Natural killer cell (primary cell): ENCODE measurements around the gene STN1. TPM values are rescaled to one million over a fixed set of nuclear protein-coding genes. Genes with fewer than 3 reads are reported as not detected.
A peak's percentile ranks its signal among the peaks of the same experiment; 100 is the strongest.

Source experiments
- ATAC-seq, 3 donors: fragments of 150-1000 bp in 2 of 3; fragments of 200-7000 bp in 1 of 3; cut with Tn5 transposase; 1 replicate in 1 of 3; 2 replicates in 2 of 3; pipeline ENCODE4 v1.10.0; 2021; ENCODE audit warnings: mild to moderate bottlenecking in 2 of 3, moderate library complexity in 2 of 3
- DNase-seq, 2 donors: peaks; one replicate each; pipeline versions ENCODE4 v3.0.0 to v3.0.0-alpha.2; 2013 to 2021; ENCODE audit warnings: mixed read lengths in 1 of 2
- H3K27ac ChIP-seq: one replicate; pipeline ENCODE4 v1.5.1; 2013; ENCODE audit warnings: mild to moderate bottlenecking, low read length
- H3K27me3 ChIP-seq: one replicate; pipeline ENCODE4 v1.6.1; 2013; ENCODE audit warnings: low read length; ENCODE audit not compliant: control insufficient read depth, insufficient read depth
- H3K36me3 ChIP-seq: one replicate; pipeline ENCODE4 v1.6.1; 2013; ENCODE audit warnings: low read length; ENCODE audit not compliant: control insufficient read depth, insufficient read depth
- H3K4me1 ChIP-seq: one replicate; pipeline ENCODE4 v1.6.1; 2013; ENCODE audit warnings: low read length; ENCODE audit not compliant: control insufficient read depth, insufficient read depth
- H3K4me3 ChIP-seq: one replicate; pipeline ENCODE4 v1.5.1; 2013; ENCODE audit warnings: low read length
- H3K9me3 ChIP-seq: one replicate; pipeline ENCODE4 v1.6.1; 2013; ENCODE audit warnings: low read length; ENCODE audit not compliant: control insufficient read depth, insufficient read depth
- H3K27ac Mint-ChIP-seq, 2 donors: one replicate each; pipeline ENCODE4 v1.8.0; 2022; ENCODE audit warnings: mild to moderate bottlenecking in 2 of 2, mixed read lengths in 2 of 2, moderate library complexity in 1 of 2
- H3K27me3 Mint-ChIP-seq, 2 donors: one replicate each; pipeline ENCODE4 v1.8.0; 2022; ENCODE audit warnings: low read depth in 2 of 2, mixed read lengths in 2 of 2
- H3K36me3 Mint-ChIP-seq: one replicate; pipeline ENCODE4 v1.8.0; 2022; ENCODE audit warnings: mixed read lengths
- H3K4me1 Mint-ChIP-seq, 2 donors: one replicate each; pipeline ENCODE4 v1.8.0; 2022; ENCODE audit warnings: mixed read lengths in 2 of 2
- H3K4me3 Mint-ChIP-seq: one replicate; pipeline ENCODE4 v1.8.0; 2022; ENCODE audit warnings: mild to moderate bottlenecking, moderate library complexity, mixed read lengths
- H3K9me3 Mint-ChIP-seq, 2 donors: one replicate each; pipeline ENCODE4 v1.8.0; 2022; ENCODE audit warnings: mixed read lengths in 2 of 2
- WGBS: methylation state at CpG from one replicate; pipeline ENCODE4 v1.1.7; 2013; ENCODE audit warnings: missing lambda C conversion rate; ENCODE audit not compliant: insufficient coverage; 5-methylcytosine and 5-hydroxymethylcytosine counted together
- intact Hi-C: fragments of 100-400 bp; cut with micrococcal nuclease; formaldehyde crosslinking; loops from one replicate; pipeline ENCODE4 v1.14.2; 2022
- total RNA-seq, 4 donors: library from RNA; stranded (reverse); fragments of 120-200 nt in 1 of 4; gene quantifications; one replicate each; pipeline versions ENCODE4 v1.2.3 to v1.2.4, GENCODE V29; 2013 to 2022
- TF ChIP-seq, protein P1 (sequence below): fragments of 200-600 bp; IDR thresholded peaks from one replicate; pipeline ENCODE4 v1.8.0; 2022; ENCODE audit warnings: antibody characterized with exemption

STN1 gene
- total RNA-seq, 3 donors from 2014 or later (not counting 1 experiment from before 2014, with no cell fraction given), result 31.7 to 53.4 (median 34.0) TPM

DNA sequence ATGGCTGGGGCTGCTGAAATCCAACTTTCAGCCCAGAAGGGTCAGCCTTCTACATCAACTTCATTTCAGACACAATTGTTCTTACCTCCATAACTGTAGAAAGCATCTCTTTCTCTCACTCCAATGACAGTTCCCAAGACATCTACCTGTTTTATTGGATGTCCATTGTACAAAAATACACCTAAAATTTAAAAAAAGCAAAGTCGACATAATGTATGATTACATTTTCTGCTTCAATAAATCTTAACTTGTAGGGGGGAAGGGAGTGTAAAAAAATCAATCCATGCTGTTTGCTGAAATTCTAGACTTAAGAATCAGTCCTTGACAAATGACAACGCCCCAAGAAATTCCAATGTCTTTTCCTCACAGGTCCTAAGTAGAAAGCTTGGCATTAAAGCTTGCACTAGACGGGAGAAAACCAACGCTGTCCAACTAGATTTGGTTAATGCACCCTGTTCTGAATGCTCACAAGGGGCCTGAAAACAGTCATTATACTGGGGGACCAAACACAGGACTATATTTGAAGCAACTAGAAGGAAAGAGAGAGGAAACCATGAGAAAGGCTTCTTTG, 7.5 kb downstream of the STN1 start:
- no peaks in the 10 kb centered on the region for H3K9me3 Mint-ChIP-seq
- DNase-seq (no peak), ATAC-seq (no peak)
- H3K9me3 ChIP-seq, result peaks cover 6% of the 10 kb centered on the region
- WGBS, result 12% methylated on average over 3 of the region's 4 CpGs
- no peaks in the 10 kb centered on the region for H3K36me3 Mint-ChIP-seq
- peaks cover 3% of the 10 kb centered on the region for H3K36me3 ChIP-seq
- H3K27ac Mint-ChIP-seq, result peak overlapping the region; percentile 90 to 94
- peaks cover 62% of the 10 kb centered on the region for H3K4me1 ChIP-seq
- H3K4me3 ChIP-seq, result peak overlapping the region; percentile 8
- TF ChIP-seq, protein P1, sequence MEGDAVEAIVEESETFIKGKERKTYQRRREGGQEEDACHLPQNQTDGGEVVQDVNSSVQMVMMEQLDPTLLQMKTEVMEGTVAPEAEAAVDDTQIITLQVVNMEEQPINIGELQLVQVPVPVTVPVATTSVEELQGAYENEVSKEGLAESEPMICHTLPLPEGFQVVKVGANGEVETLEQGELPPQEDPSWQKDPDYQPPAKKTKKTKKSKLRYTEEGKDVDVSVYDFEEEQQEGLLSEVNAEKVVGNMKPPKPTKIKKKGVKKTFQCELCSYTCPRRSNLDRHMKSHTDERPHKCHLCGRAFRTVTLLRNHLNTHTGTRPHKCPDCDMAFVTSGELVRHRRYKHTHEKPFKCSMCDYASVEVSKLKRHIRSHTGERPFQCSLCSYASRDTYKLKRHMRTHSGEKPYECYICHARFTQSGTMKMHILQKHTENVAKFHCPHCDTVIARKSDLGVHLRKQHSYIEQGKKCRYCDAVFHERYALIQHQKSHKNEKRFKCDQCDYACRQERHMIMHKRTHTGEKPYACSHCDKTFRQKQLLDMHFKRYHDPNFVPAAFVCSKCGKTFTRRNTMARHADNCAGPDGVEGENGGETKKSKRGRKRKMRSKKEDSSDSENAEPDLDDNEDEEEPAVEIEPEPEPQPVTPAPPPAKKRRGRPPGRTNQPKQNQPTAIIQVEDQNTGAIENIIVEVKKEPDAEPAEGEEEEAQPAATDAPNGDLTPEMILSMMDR, result no peak
- no peaks in the 10 kb centered on the region for H3K27me3 ChIP-seq
- peak overlapping the region; percentile 84 for H3K27ac ChIP-seq
- peak overlapping the region; percentile 71 for H3K4me3 Mint-ChIP-seq
- H3K4me1 Mint-ChIP-seq, result peaks cover 67 to 72% of the 10 kb centered on the region in 2 donors
- H3K27me3 Mint-ChIP-seq, result no peaks in the 10 kb centered on the region
- intact Hi-C loops, result loop anchor here (2.0 to 10.0 kb wide), 2 partner anchors 210 to 414 kb away; no protein-coding TSS in a partner anchor

DNA sequence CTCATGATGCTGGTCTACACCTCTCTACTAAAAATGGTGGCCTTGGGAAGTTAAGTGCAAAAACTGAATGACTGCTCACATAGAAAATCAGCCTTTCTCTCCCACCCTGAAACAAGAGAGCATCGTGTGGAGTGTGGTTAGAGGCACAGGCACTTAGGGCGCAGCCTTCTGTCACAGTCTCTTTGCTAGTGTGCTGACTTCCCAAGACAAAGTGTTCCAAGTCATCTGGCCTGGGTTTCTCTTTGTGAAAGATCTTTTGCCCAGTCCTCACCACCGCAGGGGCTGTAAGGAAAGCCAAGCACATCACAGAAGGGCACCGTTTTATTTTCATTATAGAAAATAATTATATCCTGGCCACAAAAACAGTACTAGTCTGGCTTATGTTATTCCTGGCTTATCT, 12.5 kb downstream of the STN1 start:
- 41% methylated on average over 3 of the region's 4 CpGs for WGBS
- H3K4me1 Mint-ChIP-seq, result peaks cover 46 to 55% of the 10 kb centered on the region in 2 donors
- Histone ChIP-seq H3K9me3 (no peaks in the 10 kb centered on the region), H3K27me3 (no peaks in the 10 kb centered on the region), H3K4me3 (no peak overlapping the region), H3K36me3 (peaks cover 30% of the 10 kb centered on the region), H3K4me1 (peaks cover 33% of the 10 kb centered on the region), H3K27ac (peak overlapping the region; percentile 13)
- H3K36me3 Mint-ChIP-seq, result no peaks in the 10 kb centered on the region
- peak overlapping the region; percentile 21 for H3K4me3 Mint-ChIP-seq
- peak overlapping the region; percentile 90 to 94 for H3K27ac Mint-ChIP-seq
- H3K9me3 Mint-ChIP-seq, result no peaks in the 10 kb centered on the region
- no peaks in the 10 kb centered on the region for H3K27me3 Mint-ChIP-seq
- DNase-seq, result no peak
- intact Hi-C loops, result no loop called here
- no peak for ATAC-seq
- TF ChIP-seq, protein P1, result no peak

DNA sequence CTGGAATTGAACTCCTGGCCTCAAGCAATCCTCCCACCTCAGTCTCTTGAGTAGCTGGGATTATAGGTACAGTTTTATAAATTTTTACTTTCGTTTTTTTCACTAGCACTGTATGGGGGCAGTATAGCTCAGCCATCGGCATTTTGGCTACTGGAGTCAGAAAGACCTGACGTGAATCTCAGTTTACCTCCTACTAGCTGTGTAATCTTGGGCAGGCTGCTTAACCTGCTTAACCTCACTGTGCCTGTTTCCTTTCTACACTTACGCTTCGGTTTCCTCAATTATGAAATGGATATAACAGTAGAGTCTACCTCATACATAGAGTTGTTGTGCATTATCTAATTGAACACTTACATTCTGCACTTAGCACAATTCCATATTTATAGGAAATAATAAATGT, 16.7 kb downstream of the STN1 start:
- TF ChIP-seq, protein P1, result no peak
- H3K27ac Mint-ChIP-seq, result peak overlapping the region; percentile 33 to 68
- H3K4me3 ChIP-seq, result no peak overlapping the region
- H3K4me1 ChIP-seq, result peaks cover 11% of the 10 kb centered on the region
- H3K36me3 ChIP-seq, result peaks cover 70% of the 10 kb centered on the region
- peak in 1 of 2 donors; percentile 41 for DNase-seq
- H3K27ac ChIP-seq, result peak overlapping the region; percentile 44
- peaks cover 24 to 38% of the 10 kb centered on the region in 2 donors for H3K4me1 Mint-ChIP-seq
- no peaks in the 10 kb centered on the region for H3K9me3 Mint-ChIP-seq
- no peaks in the 10 kb centered on the region for H3K9me3 ChIP-seq
- peak; percentile 64 to 86 (median 76) for ATAC-seq
- H3K36me3 Mint-ChIP-seq, result peaks cover 18% of the 10 kb centered on the region
- intact Hi-C loops, result no loop called here
- peak overlapping the region; percentile 66 for H3K4me3 Mint-ChIP-seq
- 52% methylated on average over 3 of the region's 5 CpGs for WGBS
- no peaks in the 10 kb centered on the region for H3K27me3 ChIP-seq
- no peaks in the 10 kb centered on the region for H3K27me3 Mint-ChIP-seq

DNA sequence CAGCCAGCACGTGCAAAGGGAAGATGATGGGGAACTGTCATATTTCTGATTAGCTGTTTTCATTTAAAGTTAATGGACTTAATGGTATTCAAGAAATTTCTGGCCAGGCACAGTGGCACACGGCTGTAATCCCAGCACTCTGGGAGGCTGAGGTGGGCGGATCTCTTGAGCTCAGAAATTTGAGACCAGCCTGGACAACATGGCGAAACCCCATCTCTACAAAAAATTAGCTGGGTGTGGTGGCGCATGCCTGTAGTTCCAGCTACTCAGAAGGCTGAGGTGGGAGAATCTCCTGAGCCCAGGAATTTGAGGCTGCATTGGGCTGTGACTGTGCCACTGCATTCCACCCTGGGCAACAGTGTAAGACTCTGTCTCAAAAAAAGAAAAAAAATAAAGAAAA, 18.7 kb downstream of the STN1 start:
- Mint-ChIP-seq H3K27ac (no peak overlapping the region), H3K9me3 (no peaks in the 10 kb centered on the region), H3K27me3 (no peaks in the 10 kb centered on the region), H3K36me3 (peaks cover 26% of the 10 kb centered on the region), H3K4me1 (peaks cover 35 to 43% of the 10 kb centered on the region in 2 donors), H3K4me3 (no peak overlapping the region)
- 96% methylated on average over 5 of the region's 5 CpGs for WGBS
- Histone ChIP-seq H3K27me3 (no peaks in the 10 kb centered on the region), H3K36me3 (peaks cover 72% of the 10 kb centered on the region), H3K4me3 (no peak overlapping the region), H3K9me3 (no peaks in the 10 kb centered on the region), H3K27ac (no peak overlapping the region), H3K4me1 (peaks cover 6% of the 10 kb centered on the region)
- TF ChIP-seq, protein P1, result no peak
- no peak for ATAC-seq
- DNase-seq, result no peak
- intact Hi-C loops, result no loop called here
